Breast epithelium (tissue), 3 donors: ENCODE results near the gene ADRM1.

Experiments used
- POLR2A ChIP-seq: fragments of 450-650 bp; IDR thresholded peaks from one replicate; pipeline ENCODE4 v1.6.1; 2016; ENCODE audit warnings: antibody characterized with exemption, mild to moderate bottlenecking, moderate library complexity
- TF ChIP-seq, protein P1 (sequence below), 3 donors: fragments of 450-650 bp; IDR thresholded peaks; one replicate each; pipeline ENCODE4 v1.5.1; 2016 to 2017; ENCODE audit warnings: antibody characterized with exemption in 3 of 3, mild to moderate bottlenecking in 3 of 3, moderate library complexity in 3 of 3

DNA sequence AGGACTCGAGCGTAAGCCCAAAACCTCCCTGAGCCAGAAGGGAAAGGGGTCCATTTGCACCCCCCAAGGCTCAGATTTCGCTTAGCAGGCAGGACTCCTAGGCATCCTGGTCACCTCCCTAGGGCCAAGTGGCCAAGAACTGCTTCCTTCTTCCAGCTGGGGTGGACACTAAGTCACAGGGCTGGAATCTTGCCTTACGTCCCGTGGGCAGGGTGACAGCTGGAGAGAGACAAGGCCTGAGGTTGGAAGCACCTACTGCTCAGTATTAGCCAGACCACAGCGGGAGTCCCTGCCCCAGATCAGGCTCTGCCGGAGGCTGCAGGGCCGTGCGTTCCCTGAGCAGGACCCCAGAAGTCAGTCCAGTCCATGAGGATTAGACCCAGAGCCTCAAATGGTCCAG lies 44.6 kb downstream of the ADRM1 start:
- TF ChIP-seq, protein P1, sequence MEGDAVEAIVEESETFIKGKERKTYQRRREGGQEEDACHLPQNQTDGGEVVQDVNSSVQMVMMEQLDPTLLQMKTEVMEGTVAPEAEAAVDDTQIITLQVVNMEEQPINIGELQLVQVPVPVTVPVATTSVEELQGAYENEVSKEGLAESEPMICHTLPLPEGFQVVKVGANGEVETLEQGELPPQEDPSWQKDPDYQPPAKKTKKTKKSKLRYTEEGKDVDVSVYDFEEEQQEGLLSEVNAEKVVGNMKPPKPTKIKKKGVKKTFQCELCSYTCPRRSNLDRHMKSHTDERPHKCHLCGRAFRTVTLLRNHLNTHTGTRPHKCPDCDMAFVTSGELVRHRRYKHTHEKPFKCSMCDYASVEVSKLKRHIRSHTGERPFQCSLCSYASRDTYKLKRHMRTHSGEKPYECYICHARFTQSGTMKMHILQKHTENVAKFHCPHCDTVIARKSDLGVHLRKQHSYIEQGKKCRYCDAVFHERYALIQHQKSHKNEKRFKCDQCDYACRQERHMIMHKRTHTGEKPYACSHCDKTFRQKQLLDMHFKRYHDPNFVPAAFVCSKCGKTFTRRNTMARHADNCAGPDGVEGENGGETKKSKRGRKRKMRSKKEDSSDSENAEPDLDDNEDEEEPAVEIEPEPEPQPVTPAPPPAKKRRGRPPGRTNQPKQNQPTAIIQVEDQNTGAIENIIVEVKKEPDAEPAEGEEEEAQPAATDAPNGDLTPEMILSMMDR (IDR thresholded peaks at IDR 0.05): no peak
- TF ChIP-seq POLR2A: no peak
